Neuron (in vitro differentiated cells): ENCODE data around the gene ZNF81.
"Not testable (repeated sequence)": the region's sequence is repeated elsewhere in the genome, so short reads cannot be mapped to it uniquely, and the experiment has no call there.

Experiments
- H2AFZ ChIP-seq: one replicate; pipeline ENCODE4 v1.6.1; 2013; ENCODE audit warnings: low read depth, mild to moderate bottlenecking, inconsistent platforms, low read length, moderate library complexity
- H3K27me3 ChIP-seq: one replicate; pipeline ENCODE4 v1.6.1; 2013; ENCODE audit warnings: low read length; ENCODE audit not compliant: insufficient read depth
- H3K36me3 ChIP-seq: one replicate; pipeline ENCODE4 v1.6.1; 2013; ENCODE audit warnings: low read length; ENCODE audit not compliant: insufficient read depth
- H3K4me1 ChIP-seq: one replicate; pipeline ENCODE4 v1.6.1; 2013; ENCODE audit warnings: low read length; ENCODE audit not compliant: insufficient read depth
- H3K4me3 ChIP-seq: 2 replicates; pipeline ENCODE4 v1.5.1; 2013; ENCODE audit warnings: mild to moderate bottlenecking, low read length, moderate library complexity
- H3K9me3 ChIP-seq: one replicate; pipeline ENCODE4 v1.6.1; 2013; ENCODE audit warnings: low read length

ZNF81 gene

GRCh38 chrX:47836164-47837072 lies at the start of gene ZNF81:
ZNF81 (plus strand) TSS chrX:47836902; CDS start chrX:47846268, 9,366 bp downstream.
- H3K4me3 ChIP-seq: peak within 1 kb of the TSS; percentile 73
- no peaks in the 10 kb centered on the region for H3K27me3 ChIP-seq
- no peaks in the 10 kb centered on the region for H3K4me1 ChIP-seq
- H3K36me3 ChIP-seq: peaks cover 2% of the 10 kb centered on the region
- no peaks in the 10 kb centered on the region for H3K9me3 ChIP-seq
- peak within 1 kb of the TSS; percentile 68 for H2AFZ ChIP-seq

GRCh38 chrX:47796433-47796906 lies 40.2 kb upstream of the ZNF81 start:
- Histone ChIP-seq H2AFZ (no peak overlapping the region), H3K4me3 (no peak overlapping the region), H3K9me3 (no peaks in the 10 kb centered on the region), H3K4me1 (no peaks in the 10 kb centered on the region), H3K36me3 (no peaks in the 10 kb centered on the region), H3K27me3 (no peaks in the 10 kb centered on the region)

GRCh38 chrX:47797084-47797483 lies 39.6 kb upstream of the ZNF81 start:
- no peaks in the 10 kb centered on the region for H3K4me1 ChIP-seq
- no peaks in the 10 kb centered on the region for H3K36me3 ChIP-seq
- H3K4me3 ChIP-seq: no peak overlapping the region
- no peaks in the 10 kb centered on the region for H3K9me3 ChIP-seq
- no peak overlapping the region for H2AFZ ChIP-seq
- H3K27me3 ChIP-seq: no peaks in the 10 kb centered on the region

- H2AFZ ChIP-seq: no peak overlapping the region
- no peaks in the 10 kb centered on the region for H3K9me3 ChIP-seq
- H3K4me1 ChIP-seq: no peaks in the 10 kb centered on the region
- H3K27me3 ChIP-seq: no peaks in the 10 kb centered on the region
- no peak overlapping the region for H3K4me3 ChIP-seq
- no peaks in the 10 kb centered on the region for H3K36me3 ChIP-seq
Measured at GRCh38 chrX:47798861-47799260, 37.8 kb upstream of the ZNF81 start.

- no peaks in the 10 kb centered on the region for H3K36me3 ChIP-seq
- H2AFZ ChIP-seq: no peak overlapping the region
- no peaks in the 10 kb centered on the region for H3K9me3 ChIP-seq
- no peak overlapping the region for H3K4me3 ChIP-seq
- H3K4me1 ChIP-seq: no peaks in the 10 kb centered on the region
- no peaks in the 10 kb centered on the region for H3K27me3 ChIP-seq
Measured at GRCh38 chrX:47802589-47802988, 34.1 kb upstream of the ZNF81 start.

- H3K9me3 ChIP-seq, H3K27me3 ChIP-seq, H2AFZ ChIP-seq, H3K36me3 ChIP-seq, H3K4me3 ChIP-seq, H3K4me1 ChIP-seq: not testable (repeated sequence)
Measured at GRCh38 chrX:47803103-47803502, 33.6 kb upstream of the ZNF81 start.

- Histone ChIP-seq H3K36me3 (no peaks in the 10 kb centered on the region), H3K4me1 (no peaks in the 10 kb centered on the region), H3K27me3 (no peaks in the 10 kb centered on the region), H2AFZ (no peak overlapping the region), H3K4me3 (no peak overlapping the region), H3K9me3 (no peaks in the 10 kb centered on the region)
Measured at GRCh38 chrX:47804315-47804714, 32.4 kb upstream of the ZNF81 start.

- not testable (repeated sequence) for H3K4me3 ChIP-seq, H3K27me3 ChIP-seq, H2AFZ ChIP-seq, H3K9me3 ChIP-seq, H3K36me3 ChIP-seq, H3K4me1 ChIP-seq
Measured at GRCh38 chrX:47805844-47806243, 30.9 kb upstream of the ZNF81 start.

- H3K9me3 ChIP-seq, H3K36me3 ChIP-seq, H3K4me1 ChIP-seq, H3K27me3 ChIP-seq, H2AFZ ChIP-seq, H3K4me3 ChIP-seq: not testable (repeated sequence)
Measured at GRCh38 chrX:47806415-47807271, 30.1 kb upstream of the ZNF81 start.

- H3K4me3 ChIP-seq, H3K27me3 ChIP-seq, H3K36me3 ChIP-seq, H3K4me1 ChIP-seq, H2AFZ ChIP-seq, H3K9me3 ChIP-seq: not testable (repeated sequence)
Measured at GRCh38 chrX:47807272-47807538, 29.5 kb upstream of the ZNF81 start.

- Histone ChIP-seq H3K9me3 (no peaks in the 10 kb centered on the region), H3K4me1 (no peaks in the 10 kb centered on the region), H2AFZ (no peak overlapping the region), H3K36me3 (no peaks in the 10 kb centered on the region), H3K27me3 (no peaks in the 10 kb centered on the region), H3K4me3 (no peak overlapping the region)
Measured at GRCh38 chrX:47807548-47807947, 29.2 kb upstream of the ZNF81 start.

- no peaks in the 10 kb centered on the region for H3K36me3 ChIP-seq
- no peaks in the 10 kb centered on the region for H3K9me3 ChIP-seq
- no peaks in the 10 kb centered on the region for H3K4me1 ChIP-seq
- no peak overlapping the region for H3K4me3 ChIP-seq
- H2AFZ ChIP-seq: no peak overlapping the region
- H3K27me3 ChIP-seq: no peaks in the 10 kb centered on the region
Measured at GRCh38 chrX:47808904-47809788, 27.6 kb upstream of the ZNF81 start.

GRCh38 chrX:47814851-47815250 lies 21.9 kb upstream of the ZNF81 start:
- peaks cover 3% of the 10 kb centered on the region for H3K9me3 ChIP-seq
- H2AFZ ChIP-seq: no peak overlapping the region
- no peak overlapping the region for H3K4me3 ChIP-seq
- no peaks in the 10 kb centered on the region for H3K27me3 ChIP-seq
- no peaks in the 10 kb centered on the region for H3K36me3 ChIP-seq
- no peaks in the 10 kb centered on the region for H3K4me1 ChIP-seq
